NCI-H1105 treated with DMSO at 0.1 percent for 48 hours (cell line): ENCODE measurements around the gene TXK.

Experiments used
- DNase-seq: peaks from one replicate; lab custom pipeline; 2025; lab: John Stamatoyannopoulos, UW

Gene TXK

GRCh38 chr4:48018112-48018511 is 115.9 kb downstream of the TXK start:
- no peak for DNase-seq

GRCh38 chr4:48017108-48017571 is 116.9 kb downstream of the TXK start:
- DNase-seq = peak; percentile 30
